Gastrocnemius medialis (tissue), 4 donors: Measurements from ENCODE around the gene DEF6. TPM values are rescaled to one million over a fixed set of nuclear protein-coding genes. Genes with fewer than 3 reads are reported as not detected.
A peak's percentile ranks its signal among the peaks of the same experiment; 100 is the strongest.

Source experiments
- ATAC-seq, 2 donors: fragments of 150-250 bp; one replicate each; pipeline ENCODE4 v1.9.1; 2016
- DNase-seq, 2 donors: peaks; one replicate each; pipeline ENCODE4 v3.0.0-alpha.2; 2019
- H3K27ac ChIP-seq, 4 donors: fragments of 200-600 bp; sonication (generic); 1 replicate in 1 of 4; 2 replicates in 3 of 4; pipeline ENCODE4 v1.5.1; 2016 to 2018; ENCODE audit warnings: mild to moderate bottlenecking in 2 of 4, moderate library complexity in 1 of 4
- H3K27me3 ChIP-seq, 3 donors: fragments of 200-600 bp; sonication (generic) in 2 of 3; 1 replicate in 1 of 3; 2 replicates in 2 of 3; pipeline versions ENCODE4 v1.5.1 to v1.6.0; 2016 to 2019; ENCODE audit warnings: mild to moderate bottlenecking in 1 of 3, moderate library complexity in 1 of 3
- H3K36me3 ChIP-seq, 2 donors: fragments of 200-600 bp; sonication (generic) in 1 of 2; one replicate each; pipeline ENCODE4 v1.5.1; 2017 to 2018
- H3K4me1 ChIP-seq, 2 donors: fragments of 200-600 bp; sonication (generic) in 1 of 2; one replicate each; pipeline ENCODE4 v1.5.1; 2016 to 2017; ENCODE audit warnings: mild to moderate bottlenecking in 2 of 2
- H3K4me3 ChIP-seq, 4 donors: fragments of 200-600 bp; sonication (generic) in 3 of 4; 1 replicate in 1 of 4; 2 replicates in 3 of 4; pipeline ENCODE4 v1.5.1; 2016 to 2019; ENCODE audit warnings: mild to moderate bottlenecking in 2 of 4
- H3K9me3 ChIP-seq, 3 donors: fragments of 200-600 bp; sonication (generic) in 2 of 3; 1 replicate in 1 of 3; 2 replicates in 2 of 3; pipeline ENCODE4 v1.5.1; 2016 to 2019
- CTCF ChIP-seq, 5 experiments: fragments of 450-650 bp in 3 of 5; fragments of 200-600 bp in 2 of 5; sonication (generic) in 2 of 5; IDR thresholded peaks in 4 of 5; conservative IDR thresholded peaks in 1 of 5; 1 replicate in 4 of 5; 2 replicates in 1 of 5; pipeline ENCODE4 v1.5.1; 2016 to 2019; ENCODE audit warnings: antibody characterized with exemption in 5 of 5, mild to moderate bottlenecking in 3 of 5, moderate library complexity in 3 of 5
- POLR2A ChIP-seq, 2 donors: fragments of 450-650 bp; IDR thresholded peaks; one replicate each; pipeline ENCODE4 v1.6.1; 2017; ENCODE audit warnings: antibody characterized with exemption in 2 of 2, mild to moderate bottlenecking in 2 of 2, moderate library complexity in 2 of 2
- in situ Hi-C, 4 donors: fragments of 200-750 bp; cut with MboI; loops; one replicate each; pipeline versions ENCODE4 v1.15.0 to v1.8.0; 2017; ENCODE audit warnings: low sequenced_read_pairs in 4 of 4
- intact Hi-C: fragments of 100-400 bp; cut with DNase I; formaldehyde crosslinking; loops from one replicate; pipeline ENCODE4 v1.15.1; 2023; ENCODE audit warnings: low total_unique reads
- total RNA-seq, 4 donors: library from RNA; depleted of rRNA; stranded (reverse); fragments of >200 nt; gene quantifications; one replicate each; pipeline versions ENCODE4 v1.1.0 to v1.2.3, GENCODE V29; 2016

The DEF6 gene
- total RNA-seq, 4 donors from 2014 or later, result 0.15 to 2.9 (median 0.68) TPM

DNA sequence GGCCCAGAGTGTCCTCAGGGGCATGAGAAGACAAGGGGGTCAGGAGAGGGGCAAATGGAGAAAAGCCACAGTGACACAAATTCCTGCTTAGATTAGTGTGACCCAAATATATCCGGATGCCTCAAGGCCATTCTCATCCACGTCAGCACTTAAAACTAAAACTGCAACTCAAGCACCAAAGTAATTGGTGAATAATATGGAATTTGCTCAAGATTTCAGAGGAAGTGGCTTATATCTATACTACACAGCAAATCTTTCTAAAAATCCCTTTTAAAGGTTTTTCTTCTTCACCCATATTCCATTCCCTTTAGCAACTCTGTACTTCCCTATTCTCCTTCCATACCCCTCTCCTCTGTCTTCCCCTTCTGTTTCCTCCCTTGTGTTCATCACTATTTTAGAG lies 15.2 kb downstream of the DEF6 start:
- no peaks in the 10 kb centered on the region for H3K36me3 ChIP-seq
- in situ Hi-C loops, result no loop called here
- H3K9me3 ChIP-seq, result no peaks in the 10 kb centered on the region
- intact Hi-C loops, result no loop called here
- H3K4me3 ChIP-seq, result no peak overlapping the region
- TF ChIP-seq CTCF (IDR thresholded peaks at IDR 0.05 in 4 of 5, conservative IDR thresholded peaks at IDR 0.05 in 1 of 5) (no peak), POLR2A (IDR thresholded peaks at IDR 0.05) (no peak)
- DNase-seq, result no peak
- no peak overlapping the region for H3K27ac ChIP-seq
- no peaks in the 10 kb centered on the region for H3K27me3 ChIP-seq
- no peak for ATAC-seq
- H3K4me1 ChIP-seq, result peaks cover 0 to 4% of the 10 kb centered on the region in 2 donors

GRCh38 chr6:35317483-35318195 lies 20.0 kb downstream of the DEF6 start:
- Histone ChIP-seq H3K4me3 (peak overlapping the region; percentile 58 to 74 (median 68)), H3K9me3 (no peaks in the 10 kb centered on the region), H3K36me3 (no peaks in the 10 kb centered on the region), H3K4me1 (peaks cover 3 to 10% of the 10 kb centered on the region in 2 donors), H3K27ac (peak overlapping the region; percentile 53 to 58 (median 54)), H3K27me3 (no peaks in the 10 kb centered on the region)
- no peak for TF ChIP-seq CTCF (IDR thresholded peaks at IDR 0.05 in 4 of 5, conservative IDR thresholded peaks at IDR 0.05 in 1 of 5)
- no peak for TF ChIP-seq POLR2A (IDR thresholded peaks at IDR 0.05)
- DNase-seq (no peak), ATAC-seq (peak; percentile 20 to 38)
- intact Hi-C loops (loop anchor here (1.0 kb wide), 1 partner anchor 25 kb away; the partner anchor contains the start of gene PPARD), in situ Hi-C loops (no loop called here)

GRCh38 chr6:35318196-35319171 lies 20.9 kb downstream of the DEF6 start:
- TF ChIP-seq CTCF (IDR thresholded peaks at IDR 0.05 in 4 of 5, conservative IDR thresholded peaks at IDR 0.05 in 1 of 5) (peak in 2 of 5 experiments; percentile 14 to 20), POLR2A (IDR thresholded peaks at IDR 0.05) (peak in 1 of 2 donors; percentile 34)
- no peaks in the 10 kb centered on the region for H3K9me3 ChIP-seq
- in situ Hi-C loops, result no loop called here
- peaks cover 3 to 10% of the 10 kb centered on the region in 2 donors for H3K4me1 ChIP-seq
- peak; percentile 56 to 78 for DNase-seq
- intact Hi-C loops, result loop anchor here (1.0 kb wide), 1 partner anchor 24 kb away; the partner anchor contains the start of gene PPARD
- ATAC-seq, result peak; percentile 91 to 94
- H3K4me3 ChIP-seq, result peak overlapping the region; percentile 58 to 74 (median 68)
- peak overlapping the region; percentile 53 to 58 (median 54) for H3K27ac ChIP-seq
- H3K27me3 ChIP-seq, result no peaks in the 10 kb centered on the region
- no peaks in the 10 kb centered on the region for H3K36me3 ChIP-seq

GRCh38 chr6:35319346-35320030 lies 21.9 kb downstream of the DEF6 start:
- no peak for ATAC-seq
- TF ChIP-seq POLR2A (IDR thresholded peaks at IDR 0.05), result no peak
- TF ChIP-seq CTCF (IDR thresholded peaks at IDR 0.05 in 4 of 5, conservative IDR thresholded peaks at IDR 0.05 in 1 of 5), result no peak
- no peak overlapping the region for H3K4me3 ChIP-seq
- peaks cover 3 to 10% of the 10 kb centered on the region in 2 donors for H3K4me1 ChIP-seq
- in situ Hi-C loops (no loop called here), intact Hi-C loops (loop anchor here (5.0 kb wide), 1 partner anchor 123 kb away; no protein-coding TSS in a partner anchor)
- no peaks in the 10 kb centered on the region for H3K36me3 ChIP-seq
- no peak overlapping the region for H3K27ac ChIP-seq
- H3K9me3 ChIP-seq, result no peaks in the 10 kb centered on the region
- no peak for DNase-seq
- no peaks in the 10 kb centered on the region for H3K27me3 ChIP-seq
